AG04449 (cell line): ENCODE data around the gene CTNNAL1.

Experiments
- CTCF ChIA-PET: fragments of 350-600 bp; formaldehyde crosslinking; extraction: SDS; loops from one replicate; lab custom pipeline; 2021; ENCODE audit warnings: antibody characterized with exemption; lab: Yijun Ruan, JAX
- POLR2A ChIA-PET: fragments of 400-600, 350-600 bp; formaldehyde crosslinking; extraction: SDS; loops from one replicate; lab custom pipeline; 2020; ENCODE audit warnings: antibody characterized with exemption, inconsistent platforms; lab: Yijun Ruan, JAX
- DNase-seq: peaks from one replicate; pipeline ENCODE4 v3.0.0-alpha.2; 2010; ENCODE audit warnings: low read depth, low spot score
- H3K4me3 ChIP-seq: 2 replicates; pipeline ENCODE4 v1.5.1; 2011; ENCODE audit warnings: low read depth, mild to moderate bottlenecking, control low read depth, low read length
- CTCF ChIP-seq: IDR thresholded peaks from one replicate; pipeline ENCODE4 v1.5.1; 2011; ENCODE audit warnings: mild to moderate bottlenecking, moderate library complexity, low read length, control low read depth, inconsistent platforms; ENCODE audit not compliant: insufficient read depth; ENCODE audit errors: missing control alignments

CTNNAL1 gene

DNA sequence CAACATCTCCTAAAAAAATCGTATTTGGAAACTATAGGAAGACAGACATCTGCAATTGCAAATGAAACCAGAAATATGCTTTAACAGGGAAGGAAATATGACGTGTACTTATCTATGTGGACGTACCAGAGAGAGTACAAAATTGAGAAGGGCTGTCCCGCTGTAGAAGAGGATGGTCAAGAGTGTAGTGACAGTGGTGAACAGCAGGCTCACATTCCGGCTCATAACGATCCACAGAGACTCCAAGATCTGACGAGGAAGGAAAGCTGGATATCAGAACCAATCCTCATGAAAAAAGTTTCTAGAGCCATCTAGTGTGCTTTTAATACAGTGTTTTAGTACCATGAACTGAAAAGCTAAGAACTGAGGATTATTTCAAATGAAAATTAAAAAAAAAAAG lies 37.1 kb upstream of the CTNNAL1 start:
- no peak for TF ChIP-seq CTCF
- ChIA-PET POLR2A (no interaction called here), CTCF (no interaction called here)
- DNase-seq = no peak
- H3K4me3 ChIP-seq = no peak overlapping the region

DNA sequence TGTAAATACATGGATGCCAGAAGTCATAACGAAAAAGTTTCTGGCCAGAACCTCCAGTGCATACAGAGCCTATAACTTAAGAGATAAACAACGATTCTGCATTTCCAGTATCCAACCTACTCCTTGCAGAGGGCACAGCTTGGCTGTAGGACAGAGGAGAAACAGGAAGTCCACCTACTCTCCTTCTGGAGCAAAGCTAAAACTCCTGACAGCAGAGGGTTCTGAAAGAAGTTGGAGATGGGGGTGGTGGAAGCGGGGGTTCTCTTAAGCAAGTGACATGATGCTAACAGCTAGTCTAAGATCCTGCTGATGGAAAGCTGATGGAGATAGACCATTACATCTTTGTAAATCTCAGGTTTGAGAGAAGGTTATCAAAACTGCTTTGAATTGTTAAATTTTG lies 35.5 kb upstream of the CTNNAL1 start:
- ChIA-PET POLR2A (no interaction called here), CTCF (interaction anchor here (1.1 to 1.6 kb wide), 3 partner anchors 9 to 70 kb away, joined by 3 to 4 read pairs (median 3); no protein-coding TSS in a partner anchor)
- DNase-seq = no peak
- H3K4me3 ChIP-seq = no peak overlapping the region
- TF ChIP-seq CTCF = no peak

DNA sequence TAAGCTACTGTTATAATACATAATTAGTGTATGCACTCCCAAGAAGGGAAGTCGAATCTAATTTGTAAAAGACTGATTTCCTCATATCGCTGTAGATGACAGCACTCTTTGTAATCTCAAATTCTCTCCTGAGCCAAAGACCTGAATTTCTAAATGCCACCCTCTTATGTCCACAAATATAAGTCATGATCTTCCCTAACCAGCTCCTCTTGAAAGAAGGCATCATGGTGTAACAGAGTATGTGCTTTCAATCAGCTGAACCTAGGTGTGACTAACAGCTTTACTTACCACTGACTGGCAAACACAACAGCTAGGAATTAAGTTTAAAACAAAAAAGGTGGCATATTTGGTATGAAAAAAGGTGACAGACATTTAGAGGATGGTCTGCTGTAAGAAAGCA lies 34.0 kb upstream of the CTNNAL1 start:
- no peak for TF ChIP-seq CTCF
- H3K4me3 ChIP-seq = no peak overlapping the region
- POLR2A ChIA-PET = no interaction called here
- CTCF ChIA-PET = no interaction called here
- no peak for DNase-seq

DNA sequence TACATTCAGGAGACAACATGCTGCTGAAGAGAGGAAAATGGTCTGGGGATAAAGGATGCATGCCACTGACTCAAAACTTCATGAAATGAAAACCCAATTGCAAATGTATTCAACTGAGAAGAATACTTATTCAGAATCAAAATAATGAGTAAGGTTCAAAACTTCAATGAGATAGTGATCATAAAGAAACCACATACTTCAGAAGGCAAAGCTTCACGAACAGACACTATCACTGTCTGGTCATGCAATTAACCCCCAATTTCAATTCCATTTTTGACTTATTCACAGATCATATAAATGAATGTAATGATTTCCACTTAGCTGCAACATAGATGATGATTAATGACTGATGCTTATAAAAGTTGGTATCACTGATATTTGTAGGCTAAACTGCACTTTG lies 33.0 kb upstream of the CTNNAL1 start:
- DNase-seq = no peak
- no peak for TF ChIP-seq CTCF
- CTCF ChIA-PET = no interaction called here
- POLR2A ChIA-PET = no interaction called here
- H3K4me3 ChIP-seq = no peak overlapping the region

DNA sequence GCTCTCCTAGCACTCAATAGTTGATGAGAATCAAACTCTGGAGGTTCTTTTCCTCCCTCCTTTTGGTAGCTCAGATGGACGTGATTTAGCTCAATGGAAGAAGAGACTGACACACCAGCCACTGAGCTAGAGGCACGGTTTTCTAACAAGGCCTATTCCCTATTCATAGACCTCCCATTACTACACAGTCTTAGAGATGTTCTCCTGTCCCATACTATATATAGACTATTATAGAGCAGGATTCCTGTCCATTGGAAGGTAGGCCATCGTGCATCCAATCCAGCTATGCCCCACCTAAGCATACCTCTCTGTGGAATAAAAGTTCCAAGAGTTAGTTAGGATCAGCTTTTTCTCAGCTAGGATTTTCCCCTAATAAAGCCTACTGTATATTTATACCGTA lies 30.3 kb upstream of the CTNNAL1 start:
- ChIA-PET POLR2A (no interaction called here), CTCF (no interaction called here)
- DNase-seq = no peak
- no peak overlapping the region for H3K4me3 ChIP-seq
- no peak for TF ChIP-seq CTCF

GRCh38 chr9:109040571-109040970 lies 27.3 kb upstream of the CTNNAL1 start:
- ChIA-PET CTCF (interaction anchor here (1.3 kb wide), 1 partner anchor 9 kb away, joined by 3 read pairs; no protein-coding TSS in a partner anchor), POLR2A (no interaction called here)
- TF ChIP-seq CTCF = no peak
- no peak overlapping the region for H3K4me3 ChIP-seq
- DNase-seq = no peak
